Peyer's patch (tissue), 4 donors: Measurements from ENCODE around the gene TINAG.

ENCODE experiments used
- POLR2A ChIP-seq, 2 donors: fragments of 450-650 bp; IDR thresholded peaks; one replicate each; pipeline ENCODE4 v1.5.1; 2017; ENCODE audit warnings: antibody characterized with exemption in 2 of 2, mild to moderate bottlenecking in 2 of 2, moderate library complexity in 2 of 2
- TF ChIP-seq, protein P1 (sequence below), 6 experiments: fragments of 450-650 bp in 4 of 6; fragments of 200-600 bp in 2 of 6; sonication (generic) in 1 of 6; IDR thresholded peaks; one replicate each; pipeline ENCODE4 v1.5.1; 2017 to 2019; ENCODE audit warnings: antibody characterized with exemption in 6 of 6, mild to moderate bottlenecking in 3 of 6, moderate library complexity in 1 of 6

DNA sequence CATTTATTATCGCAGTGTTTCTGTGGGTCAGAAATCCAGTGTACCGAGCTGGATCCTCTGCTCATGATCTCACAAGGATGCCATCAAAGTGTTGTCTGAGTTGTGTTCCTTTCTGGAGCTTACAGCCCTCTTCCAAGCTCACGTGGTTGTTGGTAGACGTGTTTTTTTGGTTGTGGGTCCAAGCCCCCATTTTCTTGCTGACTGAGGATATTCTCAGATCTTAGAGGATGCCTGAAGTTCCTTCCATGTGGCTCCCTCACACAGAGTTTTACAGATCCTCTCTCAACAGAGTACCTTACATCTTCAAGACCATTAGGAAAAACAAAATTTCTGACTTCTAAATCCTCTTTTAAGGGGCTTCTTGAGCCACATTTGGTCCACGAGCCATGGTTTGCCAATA lies 78.1 kb downstream of the TINAG start:
- no peak for TF ChIP-seq POLR2A (IDR thresholded peaks at IDR 0.05)
- TF ChIP-seq, protein P1, sequence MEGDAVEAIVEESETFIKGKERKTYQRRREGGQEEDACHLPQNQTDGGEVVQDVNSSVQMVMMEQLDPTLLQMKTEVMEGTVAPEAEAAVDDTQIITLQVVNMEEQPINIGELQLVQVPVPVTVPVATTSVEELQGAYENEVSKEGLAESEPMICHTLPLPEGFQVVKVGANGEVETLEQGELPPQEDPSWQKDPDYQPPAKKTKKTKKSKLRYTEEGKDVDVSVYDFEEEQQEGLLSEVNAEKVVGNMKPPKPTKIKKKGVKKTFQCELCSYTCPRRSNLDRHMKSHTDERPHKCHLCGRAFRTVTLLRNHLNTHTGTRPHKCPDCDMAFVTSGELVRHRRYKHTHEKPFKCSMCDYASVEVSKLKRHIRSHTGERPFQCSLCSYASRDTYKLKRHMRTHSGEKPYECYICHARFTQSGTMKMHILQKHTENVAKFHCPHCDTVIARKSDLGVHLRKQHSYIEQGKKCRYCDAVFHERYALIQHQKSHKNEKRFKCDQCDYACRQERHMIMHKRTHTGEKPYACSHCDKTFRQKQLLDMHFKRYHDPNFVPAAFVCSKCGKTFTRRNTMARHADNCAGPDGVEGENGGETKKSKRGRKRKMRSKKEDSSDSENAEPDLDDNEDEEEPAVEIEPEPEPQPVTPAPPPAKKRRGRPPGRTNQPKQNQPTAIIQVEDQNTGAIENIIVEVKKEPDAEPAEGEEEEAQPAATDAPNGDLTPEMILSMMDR (IDR thresholded peaks at IDR 0.05) = no peak
